Measurements from ENCODE around the gene PLLP.

The PLLP gene

GRCh38 chr16:57283959-57284208, 588 bp downstream of the PLLP start:
- no peak for TF ChIP-seq EGR1 (IDR thresholded peaks at IDR 0.05)
- TF ChIP-seq NFIC (IDR thresholded peaks at IDR 0.05), result no peak
- no peak for TF ChIP-seq CEBPB (IDR thresholded peaks at IDR 0.05)
- no peak for TF ChIP-seq EP300 (IDR thresholded peaks at IDR 0.05; ENCODE audit: borderline replicate concordance)
- TF ChIP-seq RAD21 (IDR thresholded peaks at IDR 0.05; ENCODE audit: low read depth), result no peak
- no peak for TF ChIP-seq TEAD4 (IDR thresholded peaks at IDR 0.05)

- TF ChIP-seq NFIC (IDR thresholded peaks at IDR 0.05) (no peak), EP300 (IDR thresholded peaks at IDR 0.05; ENCODE audit: borderline replicate concordance) (no peak), MAX (IDR thresholded peaks at IDR 0.05) (no peak), TCF12 (IDR thresholded peaks at IDR 0.05; ENCODE audit: low read depth) (no peak), USF1 (IDR thresholded peaks at IDR 0.05) (no peak), TAF1 (IDR thresholded peaks at IDR 0.05; ENCODE audit: low read depth) (no peak), ZBTB7A (IDR thresholded peaks at IDR 0.05; ENCODE audit: low read depth) (no peak), YY1 (IDR thresholded peaks at IDR 0.05; ENCODE audit: low read depth) (no peak), RAD21 (IDR thresholded peaks at IDR 0.05; ENCODE audit: low read depth) (no peak), CEBPB (IDR thresholded peaks at IDR 0.05) (no peak), CREB1 (IDR thresholded peaks at IDR 0.05; ENCODE audit: low read depth) (no peak), TEAD4 (IDR thresholded peaks at IDR 0.05) (no peak), FOXM1 (IDR thresholded peaks at IDR 0.05; ENCODE audit: borderline replicate concordance, low read depth) (no peak), REST (IDR thresholded peaks at IDR 0.05; ENCODE audit: low read depth) (no peak), EGR1 (IDR thresholded peaks at IDR 0.05) (no peak)
These were observed 1.1 kb downstream of the PLLP start for GRCh38 chr16:57283214-57283958.

- TF ChIP-seq YY1 (IDR thresholded peaks at IDR 0.05; ENCODE audit: low read depth), result no peak
- TF ChIP-seq NFIC (IDR thresholded peaks at IDR 0.05), result no peak
- TF ChIP-seq FOXM1 (IDR thresholded peaks at IDR 0.05; ENCODE audit: borderline replicate concordance, low read depth), result no peak
- no peak for TF ChIP-seq USF1 (IDR thresholded peaks at IDR 0.05)
- TF ChIP-seq TAF1 (IDR thresholded peaks at IDR 0.05; ENCODE audit: low read depth), result no peak
- no peak for TF ChIP-seq RAD21 (IDR thresholded peaks at IDR 0.05; ENCODE audit: low read depth)
- TF ChIP-seq EGR1 (IDR thresholded peaks at IDR 0.05), result no peak
- no peak for TF ChIP-seq ZBTB7A (IDR thresholded peaks at IDR 0.05; ENCODE audit: low read depth)
- no peak for TF ChIP-seq EP300 (IDR thresholded peaks at IDR 0.05; ENCODE audit: borderline replicate concordance)
- TF ChIP-seq MAX (IDR thresholded peaks at IDR 0.05), result no peak
- no peak for TF ChIP-seq TCF12 (IDR thresholded peaks at IDR 0.05; ENCODE audit: low read depth)
- no peak for TF ChIP-seq REST (IDR thresholded peaks at IDR 0.05; ENCODE audit: low read depth)
These were observed 1.8 kb downstream of the PLLP start for GRCh38 chr16:57282510-57283213.

GRCh38 chr16:57281791-57282190, 2.7 kb downstream of the PLLP start:
- no peak for TF ChIP-seq MAX (IDR thresholded peaks at IDR 0.05)
- TF ChIP-seq RAD21 (IDR thresholded peaks at IDR 0.05; ENCODE audit: low read depth), result no peak
- TF ChIP-seq CEBPB (IDR thresholded peaks at IDR 0.05), result no peak

GRCh38 chr16:57279780-57280638, 4.5 kb downstream of the PLLP start:
- TF ChIP-seq REST (IDR thresholded peaks at IDR 0.05; ENCODE audit: low read depth), result no peak
- no peak for TF ChIP-seq EP300 (IDR thresholded peaks at IDR 0.05; ENCODE audit: borderline replicate concordance)
- TF ChIP-seq YY1 (IDR thresholded peaks at IDR 0.05; ENCODE audit: low read depth), result no peak
- no peak for TF ChIP-seq EGR1 (IDR thresholded peaks at IDR 0.05)
- TF ChIP-seq ZBTB7A (IDR thresholded peaks at IDR 0.05; ENCODE audit: low read depth), result no peak
- no peak for TF ChIP-seq USF1 (IDR thresholded peaks at IDR 0.05)

All from Ishikawa (cell line).